Fibroblast of gingiva (primary cell): ENCODE measurements around the gene INSIG2.
A peak's percentile ranks its signal among the peaks of the same experiment; 100 is the strongest.

ENCODE experiments used
- DNase-seq: peaks from one replicate; pipeline ENCODE4 v3.0.0-alpha.2; 2011; ENCODE audit warnings: low read depth

INSIG2 gene

GRCh38 chr2:118098307-118099030 lies 10.2 kb downstream of the INSIG2 start:
- no peak for DNase-seq

GRCh38 chr2:118102433-118103082 lies 14.3 kb downstream of the INSIG2 start:
- no peak for DNase-seq

GRCh38 chr2:118103951-118104940 lies 16.0 kb downstream of the INSIG2 start:
- DNase-seq: no peak

- no peak for DNase-seq
These were observed 17.2 kb downstream of the INSIG2 start for GRCh38 chr2:118105497-118105896.

- no peak for DNase-seq
These were observed 18.7 kb downstream of the INSIG2 start for GRCh38 chr2:118106926-118107325.

- DNase-seq: no peak
These were observed 22.0 kb downstream of the INSIG2 start for GRCh38 chr2:118110310-118110709.

GRCh38 chr2:118110991-118111390 lies 22.7 kb downstream of the INSIG2 start:
- no peak for DNase-seq

- DNase-seq: peak; percentile 11
These were observed 24.6 kb downstream of the INSIG2 start for GRCh38 chr2:118112771-118113334.

- no peak for DNase-seq
These were observed 26.6 kb downstream of the INSIG2 start for GRCh38 chr2:118114863-118115262.

GRCh38 chr2:118115761-118116160 lies 27.5 kb downstream of the INSIG2 start:
- no peak for DNase-seq

GRCh38 chr2:118118479-118118878 lies 30.2 kb downstream of the INSIG2 start:
- no peak for DNase-seq

GRCh38 chr2:118119158-118119727 lies 31.0 kb downstream of the INSIG2 start:
- DNase-seq: peak; percentile 29

GRCh38 chr2:118119761-118120400 lies 31.6 kb downstream of the INSIG2 start:
- peak; percentile 81 for DNase-seq

- no peak for DNase-seq
These were observed 32.1 kb downstream of the INSIG2 start for GRCh38 chr2:118120401-118120780.

- DNase-seq: no peak
These were observed 32.8 kb downstream of the INSIG2 start for GRCh38 chr2:118121101-118121500.

- no peak for DNase-seq
These were observed 33.8 kb downstream of the INSIG2 start for GRCh38 chr2:118121986-118122524.

- no peak for DNase-seq
These were observed 34.5 kb downstream of the INSIG2 start for GRCh38 chr2:118122594-118123281.

GRCh38 chr2:118123561-118124232 lies 35.4 kb downstream of the INSIG2 start:
- DNase-seq: peak; percentile 86

GRCh38 chr2:118124288-118124891 lies 36.1 kb downstream of the INSIG2 start:
- no peak for DNase-seq
